HG03108 (cell line): ENCODE results near the gene SMTNL2.

Experiments used
- ATAC-seq: cut with Tn5 transposase; IDR thresholded peaks from one replicate; pipeline ENCODE4 v1.9.1; 2021; ENCODE audit warnings: moderate library complexity; ENCODE audit not compliant: unreplicated experiment

Gene SMTNL2

DNA sequence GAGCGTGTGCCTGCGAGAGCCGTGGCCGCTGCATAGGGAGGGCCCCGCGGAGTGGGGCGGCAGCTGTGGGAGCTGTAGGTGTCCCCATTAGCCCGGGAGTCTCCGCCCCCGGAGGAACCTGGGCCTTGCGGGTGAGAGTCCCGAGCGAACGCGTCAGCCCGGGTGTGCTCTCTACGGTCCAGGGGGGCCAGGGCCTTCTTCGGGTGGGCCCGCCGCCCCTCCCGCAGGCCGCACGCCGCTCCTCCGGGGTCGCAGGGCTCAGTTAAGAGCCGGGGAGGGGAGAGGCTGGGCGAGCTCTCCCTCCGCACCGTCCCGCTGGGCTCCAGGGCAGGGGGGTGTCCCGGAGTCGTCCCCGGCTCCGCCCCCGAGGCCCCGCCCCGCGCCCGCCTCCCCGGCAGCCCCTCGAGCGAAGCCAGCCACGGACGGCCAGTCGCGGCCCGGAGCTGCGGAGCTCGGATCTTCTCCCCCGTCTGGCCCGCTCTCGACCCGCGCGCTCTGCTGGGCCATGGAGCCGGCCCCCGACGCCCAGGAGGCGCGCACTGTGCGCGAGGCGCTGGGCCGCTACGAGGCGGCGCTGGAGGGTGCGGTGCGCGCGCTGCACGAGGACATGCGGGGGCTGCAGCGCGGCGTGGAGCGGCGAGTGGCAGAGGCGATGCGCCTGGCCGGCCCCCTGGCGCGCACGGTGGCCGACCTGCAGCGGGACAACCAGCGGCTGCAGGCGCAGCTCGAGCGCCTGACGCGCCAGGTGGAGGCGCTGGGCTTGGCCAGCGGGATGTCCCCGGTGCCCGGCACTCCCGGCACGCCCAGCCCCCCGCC is at the start of gene SMTNL2:
SMTNL2 (plus strand) TSS at position 429 of the 816 bp plus-strand sequence; CDS start at position 506, 77 bp downstream.
- ATAC-seq: no peak

DNA sequence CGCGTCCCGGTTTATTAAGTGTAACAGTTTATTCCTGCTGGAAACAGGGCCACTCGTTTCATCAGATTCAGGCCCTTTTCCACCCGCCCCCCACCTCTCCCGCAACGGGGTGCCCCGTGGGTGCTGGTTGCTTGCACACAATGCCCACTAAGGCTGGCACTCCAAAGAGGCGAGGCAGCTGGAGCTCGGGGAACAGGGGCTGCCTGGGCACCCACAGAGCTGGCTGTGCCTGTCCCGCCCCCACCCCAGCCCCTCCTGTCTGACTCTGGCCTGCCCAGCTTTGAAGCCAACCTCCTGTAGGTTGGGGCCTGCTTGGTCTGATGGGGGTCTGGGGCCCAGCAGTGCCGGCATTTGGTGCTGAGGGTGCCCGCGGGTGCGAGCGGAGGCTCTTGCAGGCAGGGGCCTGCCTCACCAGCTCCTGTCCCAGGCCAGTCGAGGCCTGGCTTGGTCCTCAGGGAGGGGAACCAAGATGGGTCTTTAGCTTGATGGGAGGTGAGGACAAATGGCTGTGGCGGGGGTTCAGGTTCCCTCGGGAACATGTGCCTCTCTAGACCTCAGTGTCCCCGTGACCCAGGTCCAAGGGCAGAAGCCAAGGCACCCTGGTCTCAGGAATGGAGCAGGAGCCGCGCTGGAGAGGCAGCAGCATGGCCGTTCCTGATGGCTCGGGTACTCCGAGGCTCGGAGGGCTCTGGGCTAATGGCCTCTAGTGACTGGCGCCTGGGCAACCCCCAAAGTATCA is 49.2 kb upstream of the SMTNL2 start:
- ATAC-seq: no peak

DNA sequence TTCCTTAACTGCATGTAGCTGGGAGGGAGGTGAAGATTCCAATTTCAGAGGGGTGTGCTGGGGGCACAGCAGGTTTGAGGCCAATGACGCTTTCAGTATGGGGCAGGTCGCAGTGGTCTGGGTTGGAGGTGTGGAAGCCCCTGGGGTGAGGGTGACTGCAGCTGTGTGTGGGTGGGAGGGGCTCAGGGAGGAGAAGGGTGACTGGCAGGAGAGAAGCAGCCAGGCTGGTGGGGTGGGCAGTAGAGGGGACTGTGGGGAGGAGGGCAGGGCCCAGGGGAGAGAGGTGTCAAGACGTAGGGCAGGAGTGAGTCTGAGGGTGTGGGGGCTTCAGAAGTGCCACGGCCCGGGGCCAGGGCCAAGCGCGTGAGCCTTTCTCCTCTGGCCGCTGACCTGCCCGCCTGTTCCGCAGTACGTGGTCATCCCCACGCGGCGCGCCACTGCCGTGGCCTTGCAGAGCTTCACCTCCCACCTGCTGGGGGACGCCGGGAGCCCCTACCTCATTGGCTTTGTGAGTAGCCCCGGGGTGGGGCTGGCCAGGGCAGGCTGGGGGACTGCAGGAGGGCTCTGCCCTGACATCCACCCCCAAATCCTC is 48.6 kb upstream of the SMTNL2 start:
- ATAC-seq: no peak

DNA sequence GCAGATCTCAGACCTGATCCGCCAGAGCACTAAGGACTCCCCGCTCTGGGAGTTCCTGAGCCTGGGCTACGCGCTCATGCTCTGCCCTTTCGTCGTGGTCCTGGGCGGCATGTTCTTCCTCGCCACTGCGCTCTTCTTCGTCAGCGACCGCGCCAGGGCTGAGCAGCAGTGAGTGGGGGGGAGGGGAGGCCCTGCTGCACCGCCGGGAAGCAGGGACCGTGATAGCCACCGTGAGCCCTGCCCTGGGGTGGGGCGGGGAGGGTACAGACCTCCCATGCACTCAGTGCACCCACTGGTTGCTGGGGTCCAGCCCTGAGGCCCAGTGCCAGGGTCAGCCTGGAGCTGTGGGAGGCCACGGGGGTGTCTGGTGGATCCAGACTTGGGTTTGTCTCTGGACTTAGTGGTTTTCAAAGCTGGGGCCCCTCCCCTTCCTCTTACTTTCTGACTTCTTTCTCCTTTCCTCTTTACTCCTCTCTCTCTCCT is 48.0 kb upstream of the SMTNL2 start:
- ATAC-seq: no peak

DNA sequence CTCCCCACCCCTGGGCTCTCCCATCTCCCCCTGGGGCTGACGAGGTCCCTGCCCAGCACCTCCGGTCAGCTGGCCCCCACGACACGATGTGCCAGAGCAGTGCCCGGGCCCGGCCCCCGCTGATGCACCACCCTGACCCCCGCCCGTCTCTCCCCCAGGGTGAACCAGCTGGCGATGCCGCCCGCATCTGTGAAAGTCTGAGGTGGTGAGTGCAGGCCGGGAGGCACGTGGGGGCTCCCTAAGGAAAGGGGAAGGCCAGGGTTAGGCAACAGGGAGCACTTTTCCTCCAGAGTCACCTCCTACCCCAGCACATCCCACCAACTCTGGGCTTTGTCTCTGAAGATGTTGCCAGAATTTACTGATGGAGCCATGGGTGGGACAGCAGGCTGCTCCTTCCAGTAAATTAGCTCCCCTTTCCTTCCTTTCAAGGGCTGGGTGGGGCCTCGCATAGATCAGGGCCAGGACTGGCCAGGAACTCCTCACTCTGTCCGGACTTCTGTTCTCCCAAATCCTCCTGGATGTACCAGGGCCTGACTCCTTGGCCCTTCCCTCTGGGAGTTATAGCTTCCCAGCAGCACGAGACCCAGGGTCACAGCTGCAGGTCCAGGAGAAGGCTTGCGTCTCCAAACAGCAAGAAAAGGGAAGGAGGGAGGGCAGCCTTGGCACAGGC is 47.5 kb upstream of the SMTNL2 start:
- ATAC-seq: no peak

DNA sequence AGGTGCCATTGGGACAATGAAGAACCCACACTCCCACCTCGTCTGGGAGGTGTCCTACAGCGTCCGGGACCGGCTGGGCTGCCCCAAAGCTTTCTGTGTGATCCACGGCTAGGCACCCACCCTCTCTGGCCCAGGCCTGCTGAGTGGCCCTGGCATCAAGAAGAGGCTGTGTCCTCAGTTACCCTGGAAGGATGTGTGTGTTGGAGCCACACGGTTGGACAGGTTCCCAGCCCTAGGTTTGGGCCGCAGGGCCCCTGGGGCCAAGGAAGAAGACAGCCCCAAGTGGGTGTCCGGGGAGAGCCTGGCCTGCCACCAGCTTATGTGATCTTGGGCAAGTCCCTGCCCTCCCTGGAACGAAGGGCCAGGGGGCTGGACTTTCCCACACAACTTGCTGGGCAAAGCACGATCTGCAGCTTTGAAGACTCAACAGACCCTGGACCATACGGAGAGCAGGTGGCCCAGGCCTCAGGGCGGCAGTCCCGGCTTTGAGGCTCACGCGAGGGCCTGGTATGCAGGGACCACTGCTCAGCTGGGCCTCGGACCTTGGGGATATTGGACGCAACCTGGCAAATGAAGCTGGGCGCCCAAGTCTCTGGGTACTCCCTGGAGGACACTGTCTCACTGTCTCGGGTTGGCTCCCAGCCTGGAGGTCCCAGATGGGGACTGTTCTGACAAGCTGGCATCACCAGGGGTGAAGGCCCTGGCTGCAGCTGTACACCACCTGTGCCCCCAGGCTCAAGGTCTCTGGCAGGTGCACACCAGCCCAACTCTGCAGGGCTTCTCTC is 46.7 kb upstream of the SMTNL2 start:
- no peak for ATAC-seq

DNA sequence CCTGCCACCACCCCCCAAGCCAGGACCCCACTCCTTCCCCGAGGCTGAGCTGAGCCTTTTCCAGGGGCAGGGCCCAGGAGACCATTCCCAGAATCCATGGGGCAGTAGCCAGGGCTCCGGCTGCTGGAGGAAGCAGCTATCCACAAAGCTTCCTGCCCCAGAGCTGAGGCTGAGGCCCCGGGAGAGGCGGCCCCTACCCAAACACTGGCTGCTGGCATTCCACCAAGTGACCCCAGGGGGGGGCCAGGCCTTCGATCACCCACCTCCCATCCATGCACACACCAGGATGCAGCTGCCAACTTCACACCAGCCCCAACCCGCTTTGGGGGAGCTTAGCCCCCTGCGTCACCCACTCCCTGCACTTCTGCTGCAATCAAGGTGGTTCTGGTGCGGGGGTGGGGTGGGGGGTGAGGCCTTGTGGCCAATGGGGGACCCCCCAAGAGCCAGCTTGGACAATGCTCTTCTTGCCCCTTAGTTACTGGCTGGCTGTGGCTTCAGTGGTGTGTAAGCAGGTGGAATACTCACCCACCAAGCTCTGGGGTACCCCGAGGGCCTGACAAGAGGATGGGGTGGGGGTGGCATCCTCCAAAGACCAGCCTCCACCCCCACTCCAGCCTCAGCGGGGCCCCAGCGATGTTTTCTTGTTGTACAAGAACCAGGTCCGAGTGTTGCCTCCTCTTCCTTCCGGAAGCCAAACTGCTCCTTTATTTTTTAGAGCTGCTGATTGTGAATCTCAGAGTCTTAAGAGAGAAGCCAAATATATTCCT is 45.9 kb upstream of the SMTNL2 start:
- no peak for ATAC-seq

DNA sequence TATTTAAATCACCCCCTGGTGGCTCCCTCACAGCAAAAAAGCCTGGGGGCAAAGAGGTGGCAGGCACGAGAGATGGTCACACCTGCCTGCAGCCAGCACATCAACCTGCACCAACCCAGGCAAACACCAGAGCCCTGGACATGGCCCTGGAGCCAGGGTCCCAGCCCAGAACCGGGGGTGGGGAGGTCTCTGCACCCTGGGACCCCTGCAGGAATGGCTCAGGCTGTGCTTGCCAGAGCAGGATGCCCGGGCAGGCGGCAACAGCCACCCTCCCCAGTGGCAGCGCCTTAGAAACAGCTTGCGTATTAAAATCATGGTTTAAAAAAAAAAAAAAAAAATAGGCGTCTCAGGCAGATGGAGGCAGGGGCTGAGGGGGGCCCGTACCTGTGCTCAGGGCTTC is 45.3 kb upstream of the SMTNL2 start:
- no peak for ATAC-seq

DNA sequence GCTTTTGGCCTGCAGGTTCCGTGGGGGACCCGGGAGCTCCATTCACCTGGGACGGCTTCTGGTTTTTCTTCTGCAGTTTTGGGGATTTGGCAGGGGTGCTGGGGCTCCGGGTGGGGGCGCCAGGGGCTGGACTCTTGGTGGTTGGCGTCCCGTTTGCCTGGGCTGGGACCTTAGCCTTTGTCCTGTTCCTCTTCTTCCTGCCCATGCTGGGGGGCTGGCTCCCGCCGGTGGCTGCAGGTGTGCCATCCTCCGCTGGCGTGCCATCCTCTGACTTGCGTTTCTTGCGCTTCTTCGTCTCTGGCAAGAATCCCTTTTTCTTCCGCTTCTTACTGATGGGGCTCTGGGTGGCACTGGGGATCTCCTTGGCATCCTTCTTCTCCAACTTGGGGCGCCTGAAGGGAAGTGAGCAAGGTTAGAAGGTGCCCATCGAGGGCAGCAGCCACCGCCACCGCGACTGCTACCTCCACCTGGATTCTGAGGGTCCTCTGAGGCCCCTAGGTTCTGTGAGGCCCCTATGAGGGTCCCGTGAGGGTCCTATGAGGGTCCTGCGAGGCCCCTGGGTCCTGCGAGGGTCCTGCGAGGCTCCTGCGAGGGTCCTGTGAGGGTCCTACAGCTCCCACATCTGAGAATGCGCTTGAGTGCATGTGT is 44.6 kb upstream of the SMTNL2 start:
- no peak for ATAC-seq

DNA sequence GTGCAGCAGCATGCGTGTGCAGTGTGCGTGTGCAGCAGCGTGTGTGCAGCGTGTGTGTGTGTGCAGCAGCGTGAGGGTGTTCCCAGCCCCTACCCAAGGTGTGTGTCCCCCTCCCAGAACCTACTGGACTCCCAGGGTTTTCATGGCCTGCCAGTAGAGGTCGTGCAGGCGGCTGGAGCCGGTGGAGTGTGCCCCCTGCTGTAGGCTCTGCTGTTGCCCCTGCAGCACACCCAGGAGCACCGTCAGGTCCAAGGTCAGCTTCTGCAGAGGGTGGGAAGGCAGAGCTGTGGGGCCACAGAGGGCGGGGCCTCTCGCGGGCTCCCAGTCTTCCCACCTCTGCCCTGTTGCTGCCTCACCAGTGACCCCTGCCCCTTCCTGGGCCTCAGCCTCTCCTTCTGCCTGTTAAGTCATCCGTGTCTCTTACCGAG is 44.1 kb upstream of the SMTNL2 start:
- no peak for ATAC-seq

DNA sequence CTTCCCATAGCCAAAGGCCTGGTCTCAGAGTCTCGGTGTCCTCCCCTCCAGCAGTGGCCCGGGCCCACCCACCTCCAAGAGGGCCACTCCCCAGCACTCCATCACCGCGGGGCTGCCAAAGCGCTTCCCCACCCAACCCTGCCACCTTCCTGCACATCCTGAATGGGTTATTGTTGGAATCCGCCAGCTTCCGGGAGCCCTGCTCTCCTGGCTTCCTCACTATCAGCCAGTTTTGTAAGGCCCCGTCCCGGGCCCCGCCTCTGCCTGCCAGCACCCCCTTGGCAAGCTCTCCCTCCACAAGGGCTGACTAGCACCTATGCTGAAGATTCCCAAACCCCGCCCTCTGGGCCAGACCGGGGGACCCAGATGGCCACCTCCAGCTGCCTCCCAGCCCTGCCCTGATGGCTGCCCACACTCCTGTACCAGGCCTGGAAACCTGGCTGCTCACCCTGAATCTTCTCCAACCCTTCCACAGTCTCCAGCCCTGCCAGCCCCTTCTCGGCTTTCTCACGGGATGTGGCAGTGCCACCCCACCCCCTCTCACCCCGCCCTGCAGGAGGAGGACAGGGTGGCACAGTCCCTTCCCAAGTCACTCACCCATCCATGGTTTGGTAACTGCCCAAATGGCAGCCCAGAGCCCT is 43.5 kb upstream of the SMTNL2 start:
- no peak for ATAC-seq

DNA sequence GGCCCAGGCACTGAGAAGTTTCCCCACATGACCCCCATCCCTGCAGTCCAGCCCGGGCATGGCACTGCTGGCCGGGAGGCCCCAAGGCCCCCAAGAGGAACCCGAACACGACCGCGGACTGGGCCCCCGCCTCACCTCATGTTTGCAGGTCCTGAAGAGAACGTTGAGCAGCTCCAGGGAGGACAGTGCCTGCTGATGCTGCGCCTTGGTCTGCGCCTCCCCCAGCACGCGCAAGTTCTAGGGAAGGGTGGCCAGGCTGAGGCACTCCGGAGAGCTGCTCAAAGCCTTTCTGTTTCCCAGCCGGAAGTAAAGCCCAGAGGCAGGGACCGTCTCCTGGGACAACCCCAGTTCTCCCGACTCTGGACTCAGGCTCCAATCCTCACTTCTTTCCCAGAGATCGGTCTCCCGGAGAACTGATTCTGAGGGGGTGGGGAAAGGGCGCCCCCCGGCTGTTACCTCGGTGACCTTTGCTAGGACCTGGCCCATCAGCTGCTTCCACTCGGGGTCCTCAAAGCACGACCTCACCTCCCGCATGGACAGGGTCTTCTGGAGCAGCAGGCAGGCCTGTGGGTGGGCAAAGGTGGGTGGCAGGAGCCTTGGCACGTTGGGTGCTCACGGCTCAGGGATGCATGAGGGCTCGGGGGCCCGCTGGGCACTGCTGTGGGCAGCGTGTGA is 42.9 kb upstream of the SMTNL2 start:
- ATAC-seq: no peak

DNA sequence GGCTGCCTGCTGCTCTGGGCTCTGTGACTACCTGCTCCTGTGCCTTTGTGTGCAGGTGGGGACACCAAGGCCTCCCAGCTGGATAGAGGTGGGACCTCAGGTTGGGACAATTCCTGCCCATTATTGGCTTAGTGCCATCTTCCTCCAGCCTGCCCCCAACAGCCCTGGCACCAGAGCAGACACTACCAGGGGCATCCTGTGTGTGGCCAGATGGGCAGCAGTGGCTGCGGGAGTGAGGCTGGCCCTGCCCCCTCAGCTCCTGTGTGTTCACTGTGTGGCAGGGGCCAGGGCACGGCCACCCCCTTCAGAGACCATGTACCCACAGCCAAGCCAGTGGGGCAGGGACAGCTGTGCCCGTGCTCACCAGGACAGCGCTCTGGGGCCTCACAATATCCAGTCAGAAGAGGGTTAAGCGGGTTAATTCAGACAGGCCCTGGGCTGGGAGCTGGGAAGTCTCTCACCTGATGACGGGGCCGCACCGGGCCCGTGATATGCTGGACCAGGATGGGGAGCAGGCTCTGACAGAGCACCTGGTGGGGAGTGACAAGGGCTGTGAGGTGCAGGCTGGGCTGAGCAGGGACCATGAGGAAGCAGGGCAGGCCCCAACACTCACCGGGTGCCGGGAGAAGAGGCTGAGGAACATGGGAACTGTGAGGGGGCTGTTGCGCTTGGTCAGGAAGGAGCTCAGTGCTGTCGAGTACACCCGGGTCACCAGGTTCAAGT is 42.2 kb upstream of the SMTNL2 start:
- ATAC-seq: no peak

DNA sequence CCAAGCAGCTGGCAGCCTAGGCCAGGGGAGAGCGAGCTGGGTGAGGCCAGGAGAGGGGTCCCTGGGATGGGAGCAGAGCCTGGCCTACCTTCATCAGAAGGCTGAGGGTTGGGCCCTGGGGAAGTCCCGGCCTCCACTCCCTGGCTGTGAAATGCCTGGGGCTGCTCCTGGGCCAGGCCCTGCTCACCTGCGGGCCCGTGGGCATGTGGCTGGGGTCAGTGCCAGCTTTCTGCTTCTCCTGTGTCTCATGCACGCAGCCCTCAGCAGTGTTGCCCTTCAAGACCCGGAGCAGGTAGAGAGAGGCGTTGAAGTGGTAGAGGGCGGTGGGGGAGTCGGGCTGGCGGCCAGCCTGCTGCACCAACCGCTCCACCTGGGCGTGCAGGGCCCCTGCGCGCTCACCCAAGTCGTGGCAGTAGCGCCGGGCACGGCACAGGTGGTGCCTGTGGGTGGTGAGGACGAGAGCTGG is 41.6 kb upstream of the SMTNL2 start:
- no peak for ATAC-seq

DNA sequence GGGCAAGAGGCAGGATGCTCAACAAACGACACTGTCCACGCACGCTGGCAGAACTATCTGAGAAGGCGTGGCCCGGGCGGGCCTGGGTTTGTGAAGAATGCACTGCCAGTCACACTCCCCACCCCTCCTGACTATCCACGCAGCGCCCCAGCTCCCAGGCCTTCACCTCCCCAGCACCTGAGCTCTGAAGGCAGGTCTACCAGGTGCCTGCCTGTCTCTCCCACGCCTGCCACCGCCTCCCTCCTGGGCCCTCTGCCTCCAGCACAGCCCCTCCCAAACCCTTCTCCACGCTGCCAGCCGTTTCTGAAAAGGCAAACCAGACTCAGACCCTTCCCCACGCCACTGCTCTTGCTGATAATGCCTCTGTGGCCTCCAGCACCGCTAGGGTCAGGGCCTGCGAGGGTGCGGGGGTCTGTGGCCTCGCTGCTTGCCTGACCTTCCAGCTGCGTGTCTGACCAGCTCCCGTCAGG is 40.7 kb upstream of the SMTNL2 start:
- ATAC-seq: no peak

DNA sequence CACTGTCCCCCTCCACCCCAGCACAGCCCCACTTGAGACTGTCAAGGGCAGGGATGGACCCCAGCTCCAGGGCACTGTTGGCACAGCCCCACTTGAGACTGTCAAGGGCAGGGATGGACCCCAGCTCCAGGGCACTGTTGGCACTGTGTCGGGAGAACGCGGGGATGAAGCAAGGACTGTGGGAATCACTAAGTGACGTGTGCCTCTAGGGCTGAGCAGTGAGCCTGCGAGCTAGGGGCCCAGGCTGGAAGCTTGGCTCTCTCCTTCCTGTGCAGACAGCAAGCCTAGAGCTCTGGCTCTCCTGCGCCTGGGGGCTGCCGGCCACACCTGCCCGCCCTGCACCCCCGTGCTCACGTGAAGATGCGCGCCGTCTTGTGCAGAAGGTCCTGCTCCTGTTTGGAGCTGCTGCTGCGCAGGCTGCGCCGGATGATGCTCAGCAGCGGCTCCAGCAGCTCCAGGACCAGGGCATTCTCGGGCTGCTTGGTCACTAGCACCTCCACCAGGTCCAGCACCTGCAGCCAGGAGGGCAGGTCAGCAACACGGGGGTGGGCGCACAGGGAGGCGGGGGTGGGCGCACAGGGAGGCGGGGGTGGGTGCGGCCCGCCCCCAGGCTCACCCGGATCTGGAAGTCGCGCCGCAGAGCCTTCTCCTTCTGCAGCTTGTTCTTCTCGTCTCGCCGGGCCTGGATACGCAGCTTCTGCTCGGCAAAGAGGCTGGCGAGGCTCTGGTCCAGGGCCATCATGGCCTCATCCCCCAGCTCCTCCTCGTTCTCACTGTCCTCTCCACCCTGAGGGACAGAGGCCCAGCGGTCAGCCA is 40.0 kb upstream of the SMTNL2 start:
- no peak for ATAC-seq

DNA sequence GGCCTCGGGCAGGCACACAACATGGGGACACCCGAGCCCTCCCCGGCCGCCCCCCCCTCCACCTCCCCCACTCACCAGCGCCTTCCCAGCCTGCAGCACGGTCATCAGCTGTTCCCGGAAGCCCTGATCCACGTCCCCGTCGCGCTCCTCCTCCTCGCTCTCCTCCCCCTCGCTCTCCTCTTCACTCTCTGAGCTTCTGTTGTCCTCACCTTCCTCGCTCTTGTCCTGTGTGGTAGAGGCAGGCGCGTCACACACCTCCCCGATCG is 39.4 kb upstream of the SMTNL2 start:
- ATAC-seq: no peak
